Measurements from ENCODE around the gene PCDHGA4. TPM values are rescaled to one million over a fixed set of nuclear protein-coding genes. Genes with fewer than 3 reads are reported as not detected.
A peak's percentile ranks its signal among the peaks of the same experiment; 100 is the strongest.

The PCDHGA4 gene
- total RNA-seq, 4 donors from 2014 or later: 0.27 to 3.3 (median 0.81) TPM

- no peak for DNase-seq
- H3K27me3 ChIP-seq: no peaks in the 10 kb centered on the region
- H3K27ac ChIP-seq: no peak overlapping the region
- no peak for TF ChIP-seq CTCF (IDR thresholded peaks at IDR 0.05)
- TF ChIP-seq POLR2A (IDR thresholded peaks at IDR 0.05): no peak
- H3K9me3 ChIP-seq: peaks cover 0 to 61% (median 7%) of the 10 kb centered on the region in 4 donors
- H3K4me1 ChIP-seq: no peaks in the 10 kb centered on the region
- H3K36me3 ChIP-seq: no peaks in the 10 kb centered on the region
- no peak overlapping the region for H3K4me3 ChIP-seq
These were observed 1.3 kb downstream of the PCDHGA4 start for GRCh38 chr5:141356133-141356532.

- H3K4me3 ChIP-seq: no peak overlapping the region
- no peaks in the 10 kb centered on the region for H3K36me3 ChIP-seq
- H3K27me3 ChIP-seq: no peaks in the 10 kb centered on the region
- peaks cover 0 to 61% (median 7%) of the 10 kb centered on the region in 4 donors for H3K9me3 ChIP-seq
- H3K27ac ChIP-seq: no peak overlapping the region
- DNase-seq: no peak
- no peak for TF ChIP-seq CTCF (IDR thresholded peaks at IDR 0.05)
- no peak for TF ChIP-seq POLR2A (IDR thresholded peaks at IDR 0.05)
- H3K4me1 ChIP-seq: no peaks in the 10 kb centered on the region
These were observed 2.1 kb downstream of the PCDHGA4 start for GRCh38 chr5:141356950-141357349.

- H3K4me1 ChIP-seq: no peaks in the 10 kb centered on the region
- no peaks in the 10 kb centered on the region for H3K27me3 ChIP-seq
- H3K4me3 ChIP-seq: peak within 1 kb of the TSS; percentile 3 to 35 (median 17)
- peaks cover 0 to 76% (median 14%) of the 10 kb centered on the region in 4 donors for H3K9me3 ChIP-seq
- H3K36me3 ChIP-seq: no peaks in the 10 kb centered on the region
- TF ChIP-seq POLR2A (IDR thresholded peaks at IDR 0.05) (no peak), CTCF (IDR thresholded peaks at IDR 0.05) (peak in 4 of 6 experiments; percentile 25 to 48 (median 34))
- no peak for DNase-seq
- no peak within 1 kb of the TSS for H3K27ac ChIP-seq
These were observed 5.1 kb downstream of the PCDHGA4 start, which contains the start of gene PCDHGB2 for GRCh38 chr5:141359790-141360426. Gene PCDHGB2, plus strand, starts transcription at chr5:141359994. Its CDS starts 142 bp downstream, at chr5:141360136.

GRCh38 chr5:141360685-141361084, 5.9 kb downstream of the PCDHGA4 start:
- H3K9me3 ChIP-seq: peaks cover 0 to 78% (median 13%) of the 10 kb centered on the region in 4 donors
- no peak overlapping the region for H3K4me3 ChIP-seq
- no peaks in the 10 kb centered on the region for H3K36me3 ChIP-seq
- no peaks in the 10 kb centered on the region for H3K4me1 ChIP-seq
- DNase-seq: no peak
- no peaks in the 10 kb centered on the region for H3K27me3 ChIP-seq
- H3K27ac ChIP-seq: no peak overlapping the region
- TF ChIP-seq CTCF (IDR thresholded peaks at IDR 0.05) (no peak), POLR2A (IDR thresholded peaks at IDR 0.05) (no peak)

GRCh38 chr5:141362719-141363118, 7.9 kb downstream of the PCDHGA4 start:
- no peaks in the 10 kb centered on the region for H3K27me3 ChIP-seq
- H3K36me3 ChIP-seq: no peaks in the 10 kb centered on the region
- DNase-seq: no peak
- no peak overlapping the region for H3K4me3 ChIP-seq
- no peak overlapping the region for H3K27ac ChIP-seq
- peaks cover 0 to 83% (median 10%) of the 10 kb centered on the region in 4 donors for H3K9me3 ChIP-seq
- H3K4me1 ChIP-seq: no peaks in the 10 kb centered on the region
- TF ChIP-seq POLR2A (IDR thresholded peaks at IDR 0.05) (no peak), CTCF (IDR thresholded peaks at IDR 0.05) (no peak)

Measured in Peyer's patch (tissue), 4 donors.